HG03108 (cell line): ENCODE measurements around the gene STK26.
"Not testable (repeated sequence)": the region's sequence is repeated elsewhere in the genome, so short reads cannot be mapped to it uniquely, and the experiment has no call there.

Experiments used
- ATAC-seq: cut with Tn5 transposase; IDR thresholded peaks from one replicate; pipeline ENCODE4 v1.9.1; 2021; ENCODE audit warnings: moderate library complexity; ENCODE audit not compliant: unreplicated experiment

The STK26 gene

DNA sequence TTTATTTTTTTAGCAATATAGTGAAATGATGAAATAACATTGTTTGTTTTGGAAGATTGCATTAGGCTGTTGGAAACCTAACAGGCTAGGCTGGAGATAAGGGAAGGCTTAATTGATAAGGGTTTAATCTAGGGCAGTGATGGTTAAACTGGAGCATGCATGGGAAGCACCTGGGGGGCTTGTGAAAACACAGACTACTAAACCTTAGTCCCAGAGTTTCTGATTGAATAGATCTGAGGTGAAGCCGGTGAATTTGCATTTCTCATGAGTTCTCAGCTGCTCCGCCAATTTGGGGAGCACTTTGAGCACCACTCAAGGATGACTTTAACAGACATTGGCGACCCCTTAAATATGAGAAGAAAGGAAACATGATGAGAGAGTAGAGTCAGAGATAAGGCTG, 11.5 kb downstream of the STK26 start:
- ATAC-seq: no peak

GRCh38 chrX:132037479-132037993, 14.4 kb downstream of the STK26 start:
- no peak for ATAC-seq

DNA sequence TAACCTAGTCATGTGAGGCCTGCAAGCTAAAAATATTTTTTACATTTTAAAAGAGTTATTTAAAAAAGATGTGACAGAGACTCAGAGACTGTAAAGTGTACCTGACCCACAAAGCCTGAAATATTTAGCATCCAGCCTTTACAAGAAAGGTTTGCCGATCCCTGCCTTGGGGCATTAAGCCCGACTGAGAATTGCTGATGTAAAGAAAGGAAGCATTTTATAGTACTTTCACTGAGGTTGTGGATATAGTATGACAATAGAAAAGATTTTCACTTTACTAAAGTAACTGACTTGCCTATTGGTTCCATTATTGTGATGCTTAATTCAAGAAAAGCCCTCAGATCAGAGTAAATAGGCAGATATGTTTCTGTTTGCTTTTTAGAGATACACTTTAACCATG, 17.0 kb downstream of the STK26 start:
- ATAC-seq: no peak

GRCh38 chrX:132041015-132041414, 17.9 kb downstream of the STK26 start:
- ATAC-seq: no peak

GRCh38 chrX:132043977-132044376, 20.9 kb downstream of the STK26 start:
- ATAC-seq: no peak

DNA sequence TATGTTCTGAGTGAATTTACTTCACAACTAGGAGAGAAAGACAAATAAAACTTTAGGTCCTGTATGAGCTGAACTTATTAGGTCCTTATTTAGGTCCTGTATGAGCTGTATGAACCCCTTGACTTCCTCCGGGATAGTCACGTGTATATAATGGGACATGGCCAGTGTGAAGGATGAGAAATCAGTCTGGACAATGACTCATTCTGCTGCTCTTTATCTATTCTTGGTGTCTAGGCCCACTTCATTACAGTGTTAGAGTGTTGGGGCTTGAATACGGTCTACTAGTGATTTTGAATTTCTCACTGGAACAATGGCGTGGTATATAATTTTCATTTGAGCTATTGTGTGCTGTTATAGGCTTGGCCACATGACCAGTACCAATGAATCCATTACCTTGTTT, 21.9 kb downstream of the STK26 start:
- ATAC-seq: no peak

GRCh38 chrX:132045456-132045855, 22.4 kb downstream of the STK26 start:
- no peak for ATAC-seq

DNA sequence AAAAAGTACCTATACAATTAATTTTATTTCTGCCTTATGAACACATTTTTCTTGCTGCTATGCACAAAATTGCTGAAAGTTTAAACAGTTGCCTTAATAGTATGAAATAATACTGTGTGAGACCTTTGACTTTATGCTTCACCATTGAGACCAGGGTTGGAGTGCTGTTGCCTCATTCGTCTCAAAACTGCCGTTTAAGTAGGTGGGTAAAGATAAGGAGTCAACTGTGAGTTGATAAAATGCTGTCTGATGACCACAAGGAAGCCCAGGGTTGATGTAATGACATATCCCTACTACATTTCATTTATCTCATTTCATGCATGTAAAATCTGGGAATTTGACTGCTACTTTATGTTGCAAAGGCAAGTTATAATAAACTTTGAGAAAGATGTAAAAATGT, 23.4 kb downstream of the STK26 start:
- ATAC-seq: no peak

DNA sequence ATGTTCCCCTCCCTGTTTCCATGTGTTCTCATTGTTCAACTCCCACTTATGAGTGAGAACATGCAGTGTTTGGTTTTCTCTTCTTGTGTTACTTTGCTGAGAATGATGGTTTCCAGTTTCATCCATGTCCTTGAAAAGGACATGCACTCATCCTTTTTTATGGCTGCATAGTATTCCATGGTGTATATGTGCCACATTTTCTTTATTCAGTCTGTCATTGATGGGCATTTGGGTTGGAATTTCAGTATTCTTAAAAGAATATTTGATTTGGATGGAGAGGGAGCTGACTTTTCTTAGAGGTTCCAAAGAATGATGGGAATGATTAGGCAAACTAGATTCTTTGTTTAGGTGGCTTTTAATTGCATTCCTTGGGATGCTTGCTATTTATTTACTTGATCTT, 28.7 kb downstream of the STK26 start:
- not testable (repeated sequence) for ATAC-seq

DNA sequence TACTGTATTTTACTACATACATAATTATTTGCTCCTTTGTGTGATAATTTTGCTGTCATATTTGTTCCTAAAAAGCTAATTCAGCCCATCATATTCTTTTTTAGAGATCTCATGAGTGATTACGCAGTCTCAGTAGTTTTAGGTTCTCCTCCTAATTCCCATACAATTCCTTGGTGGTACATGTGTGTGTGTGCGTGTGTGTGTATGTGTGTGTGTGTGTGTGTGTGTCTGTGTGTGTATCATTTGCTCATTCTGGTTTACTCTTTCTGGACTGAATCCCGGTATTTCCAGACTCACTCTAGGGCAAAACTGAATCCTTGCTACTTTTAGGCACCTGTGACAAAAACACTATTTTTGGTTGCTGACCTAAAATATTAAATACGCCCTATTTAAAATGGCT, 34.9 kb downstream of the STK26 start:
- no peak for ATAC-seq

DNA sequence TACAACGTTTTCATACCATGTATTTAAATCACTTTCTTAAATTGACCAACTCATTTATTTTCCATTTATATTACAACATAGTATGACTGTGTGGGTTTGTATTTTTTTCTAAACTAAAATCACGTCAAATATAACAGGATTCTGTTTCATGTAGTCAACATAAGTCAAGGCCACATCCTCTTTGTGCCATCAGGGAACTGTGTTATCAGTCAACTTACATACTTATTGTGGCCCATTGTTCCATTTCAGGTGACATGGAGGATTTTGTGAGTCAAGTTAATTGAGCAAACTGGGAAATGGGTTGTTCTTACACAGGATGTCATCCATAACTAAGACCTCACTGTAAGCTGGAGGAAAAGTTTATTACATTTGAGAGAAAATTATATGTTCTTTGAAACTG, 35.9 kb downstream of the STK26 start:
- no peak for ATAC-seq

- no peak for ATAC-seq
Observed at GRCh38 chrX:132059973-132060540, 37.0 kb downstream of the STK26 start.

DNA sequence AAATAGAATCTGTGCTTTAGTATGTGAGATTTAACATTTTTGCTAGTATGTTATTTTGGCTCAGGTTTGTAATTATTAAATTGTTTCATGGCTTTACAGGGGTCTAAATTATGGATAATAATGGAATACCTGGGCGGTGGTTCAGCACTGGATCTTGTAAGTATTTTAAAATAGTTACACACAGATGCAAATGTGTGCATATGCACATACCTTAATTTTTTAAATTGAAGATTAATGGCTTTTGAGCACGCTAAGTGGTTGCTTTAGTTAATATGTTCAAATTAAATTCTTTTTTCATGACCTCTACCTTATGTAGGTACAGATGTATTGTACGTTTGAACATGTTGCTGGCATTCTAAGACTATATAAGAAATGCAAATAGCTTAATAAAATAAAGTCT, 40.2 kb downstream of the STK26 start:
- no peak for ATAC-seq

DNA sequence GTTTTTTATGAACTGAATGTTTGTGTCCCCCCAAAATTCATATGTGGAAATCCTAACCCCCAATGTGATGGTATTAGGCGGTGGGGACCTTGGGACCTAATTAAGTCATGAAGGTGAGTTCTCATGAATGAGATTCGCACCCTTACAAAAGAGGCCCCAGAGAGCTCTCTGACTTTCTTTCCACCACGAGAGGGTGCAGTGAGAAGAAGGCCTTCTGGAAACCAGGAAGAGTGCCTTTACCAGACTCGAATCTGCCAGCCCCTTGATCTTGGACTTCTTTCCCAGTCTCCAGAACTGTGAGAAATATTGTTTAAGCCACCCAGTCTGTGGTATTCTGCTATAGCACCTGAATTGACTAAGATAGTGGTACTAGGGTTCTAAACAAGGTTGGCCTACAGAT, 40.8 kb downstream of the STK26 start:
- ATAC-seq: no peak

DNA sequence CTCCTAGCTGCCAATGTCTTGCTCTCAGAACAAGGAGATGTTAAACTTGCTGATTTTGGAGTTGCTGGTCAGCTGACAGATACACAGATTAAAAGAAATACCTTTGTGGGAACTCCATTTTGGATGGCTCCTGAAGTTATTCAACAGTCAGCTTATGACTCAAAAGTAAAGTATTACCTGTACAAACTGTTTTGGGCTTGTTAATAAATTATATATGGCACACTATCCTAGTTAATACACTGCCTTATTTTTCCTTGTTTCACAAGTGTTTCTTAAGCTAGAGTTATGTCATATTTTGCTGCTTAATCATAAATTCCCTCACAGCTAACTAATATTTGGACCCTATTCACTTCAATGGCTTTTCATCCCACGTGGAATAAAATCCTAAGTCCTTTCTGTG, 45.3 kb downstream of the STK26 start:
- ATAC-seq: no peak

- no peak for ATAC-seq
Observed at GRCh38 chrX:132071254-132071653, 48.2 kb downstream of the STK26 start.

DNA sequence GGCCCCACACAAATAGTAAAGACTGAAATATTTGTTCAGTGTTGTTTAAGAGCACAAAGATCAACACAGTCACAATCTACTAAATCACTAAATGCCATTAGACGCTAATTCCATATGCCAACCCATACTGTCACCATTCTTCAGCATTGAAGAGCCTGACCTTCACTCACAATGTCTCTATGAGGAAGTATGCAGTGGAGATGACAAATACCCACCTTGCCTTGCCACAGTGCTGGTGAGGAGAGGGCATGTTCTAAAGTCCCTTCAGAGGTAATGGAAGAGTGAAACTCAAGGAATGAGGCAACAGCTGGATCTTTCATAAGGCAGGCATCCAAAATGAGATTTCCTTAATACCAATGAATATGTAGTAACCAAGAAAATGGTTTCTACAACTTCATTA, 54.3 kb downstream of the STK26 start:
- ATAC-seq: no peak

DNA sequence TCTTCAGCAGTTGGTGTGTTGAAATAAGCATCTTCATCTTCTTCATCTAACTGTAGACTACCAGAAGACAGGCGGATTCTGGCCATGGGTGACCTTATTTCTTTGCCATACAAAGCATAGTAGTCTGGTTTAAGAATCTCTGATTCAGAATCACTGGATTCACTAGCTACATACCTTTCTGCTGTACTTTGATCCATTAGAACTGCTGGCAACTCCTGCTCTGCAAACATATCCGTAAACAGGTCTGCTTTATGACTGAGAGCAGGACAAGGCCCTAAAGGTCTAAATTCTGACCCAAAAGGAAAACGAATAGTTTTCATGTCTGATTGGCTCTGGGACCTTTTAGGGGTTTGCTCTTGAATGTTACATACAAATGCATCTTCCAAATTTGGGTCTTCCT, 54.8 kb downstream of the STK26 start:
- no peak for ATAC-seq

DNA sequence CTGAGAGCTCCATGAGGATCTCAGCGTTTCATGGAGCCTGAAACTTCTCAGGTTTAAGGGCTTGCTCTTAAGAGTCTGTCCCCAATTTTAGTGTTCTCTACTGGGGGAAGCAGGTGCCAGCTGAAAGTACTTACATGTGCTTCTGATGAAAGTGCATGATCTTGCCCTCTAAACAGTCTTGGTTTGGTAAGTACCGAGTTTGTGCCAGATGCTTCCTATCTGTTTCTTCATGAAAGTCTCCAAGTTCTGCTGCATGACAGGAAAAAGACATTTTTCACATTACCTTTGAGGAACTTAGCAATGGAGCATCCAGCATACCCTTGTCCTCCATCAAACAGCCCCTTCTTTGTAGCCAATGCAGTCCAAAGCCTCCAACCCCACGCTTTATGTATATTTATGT, 62.7 kb downstream of the STK26 start:
- no peak for ATAC-seq

GRCh38 chrX:132086672-132087071, 63.6 kb downstream of the STK26 start:
- no peak for ATAC-seq

- ATAC-seq: no peak
Observed at GRCh38 chrX:132088864-132089263, 65.8 kb downstream of the STK26 start.

DNA sequence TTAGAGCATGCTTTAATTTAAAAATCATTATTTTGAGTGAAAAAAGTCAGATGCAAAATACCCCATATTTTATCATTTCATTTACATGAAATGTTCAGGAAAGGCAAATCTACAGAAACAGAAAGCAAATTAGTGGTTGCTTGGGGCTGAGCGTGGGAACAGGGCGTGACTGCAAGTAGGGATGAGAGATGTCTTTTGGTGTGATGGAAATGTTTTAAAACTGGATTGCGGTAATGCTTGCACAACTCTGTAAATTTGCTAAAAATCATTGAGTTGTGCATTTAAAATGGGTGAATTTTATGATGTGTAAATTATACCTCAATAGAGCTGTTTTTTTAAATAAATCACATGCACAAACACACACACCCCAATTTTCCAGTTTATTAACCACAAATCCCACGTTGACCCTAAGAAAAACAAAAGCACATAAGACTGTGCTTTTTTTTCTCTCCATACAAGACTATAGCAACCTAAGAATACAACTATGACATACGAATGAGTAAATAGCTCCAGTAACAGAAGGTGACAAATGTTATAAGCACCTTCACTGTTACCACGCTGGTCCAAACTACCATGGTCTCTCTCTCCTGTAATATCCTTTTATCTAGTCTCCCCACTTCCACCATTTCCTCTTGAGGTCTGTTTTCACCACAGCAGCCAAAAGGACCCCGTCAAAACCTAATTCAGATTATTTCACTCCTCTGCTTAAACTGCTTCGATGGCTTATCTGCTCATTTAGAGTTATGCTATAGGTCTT, 67.5 kb downstream of the STK26 start:
- no peak for ATAC-seq
